ENCODE data around the gene EFHD2.
"Not testable (repeated sequence)": the region's sequence is repeated elsewhere in the genome, so short reads cannot be mapped to it uniquely, and the experiment has no call there.

The EFHD2 gene

GRCh38 chr1:15456313-15456954, 46.7 kb downstream of the EFHD2 start, which contains the start of gene CELA2A:
CELA2A (plus strand) TSS chr1:15456732; CDS start chr1:15456754, 22 bp downstream.
- DNase-seq = no peak

GRCh38 chr1:15457585-15457984, 47.9 kb downstream of the EFHD2 start:
- no peak for DNase-seq

DNA sequence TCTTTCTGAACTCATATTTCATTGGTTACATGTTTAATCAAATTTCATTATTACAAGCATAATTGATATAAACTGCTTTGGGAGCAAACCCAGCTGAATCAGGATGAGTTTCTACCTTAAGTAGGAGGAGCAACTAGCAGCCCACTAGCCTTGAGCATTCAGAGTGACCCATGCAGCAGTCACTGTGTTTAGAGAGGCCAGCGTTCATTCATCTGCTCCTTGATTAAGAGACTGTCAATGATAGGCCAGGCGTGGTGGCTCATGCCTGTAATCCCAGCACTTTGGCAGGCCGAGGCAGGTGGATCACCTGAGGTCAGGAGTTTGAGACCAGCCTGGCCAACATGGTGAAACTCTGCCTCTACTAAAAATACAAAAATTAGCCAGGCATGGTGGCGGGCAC, 48.7 kb downstream of the EFHD2 start:
- not testable (repeated sequence) for DNase-seq

DNA sequence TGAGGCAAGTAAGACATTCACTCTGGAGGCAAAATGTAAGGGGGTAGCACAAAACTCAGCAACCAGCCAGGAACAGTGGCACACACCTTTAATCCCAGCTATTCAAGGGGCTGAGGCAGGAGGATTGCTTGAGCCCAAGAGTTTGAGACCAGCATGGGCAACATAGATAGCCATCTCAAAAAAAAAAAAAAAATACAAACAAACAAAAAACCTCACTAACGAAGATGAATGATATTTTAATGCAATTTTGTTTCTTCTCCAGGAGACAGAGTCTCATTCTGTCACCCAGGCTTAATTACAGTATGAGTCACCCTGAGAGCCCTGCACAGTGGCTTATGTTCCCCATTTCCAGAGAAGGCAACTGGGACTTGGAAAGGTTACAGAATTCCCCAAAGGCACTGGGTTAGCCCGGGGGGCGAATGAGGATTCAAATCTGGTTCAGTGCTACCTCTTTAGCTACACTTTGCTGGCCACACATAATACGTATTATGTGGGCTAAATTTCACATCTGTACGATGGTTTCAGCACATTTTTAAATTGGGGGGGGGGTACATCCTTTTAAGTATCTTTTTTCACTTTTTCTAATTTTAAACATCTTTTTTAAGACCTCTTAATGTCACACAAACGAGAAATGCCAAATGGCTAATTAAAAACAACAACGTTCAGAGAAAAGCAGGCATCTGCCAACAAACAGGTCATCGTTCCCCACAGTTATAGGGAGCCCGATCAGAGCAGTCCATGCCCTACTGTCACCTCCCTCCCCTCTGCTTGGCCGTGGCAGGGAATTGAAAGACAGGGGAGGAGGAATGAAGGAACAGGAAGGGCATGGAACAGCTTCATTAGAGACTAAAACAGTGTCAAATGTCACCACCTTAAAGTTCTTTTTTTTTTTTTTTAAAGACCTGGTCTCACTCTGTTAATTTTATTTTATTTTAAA, 50.4 kb downstream of the EFHD2 start:
- DNase-seq = no peak

DNA sequence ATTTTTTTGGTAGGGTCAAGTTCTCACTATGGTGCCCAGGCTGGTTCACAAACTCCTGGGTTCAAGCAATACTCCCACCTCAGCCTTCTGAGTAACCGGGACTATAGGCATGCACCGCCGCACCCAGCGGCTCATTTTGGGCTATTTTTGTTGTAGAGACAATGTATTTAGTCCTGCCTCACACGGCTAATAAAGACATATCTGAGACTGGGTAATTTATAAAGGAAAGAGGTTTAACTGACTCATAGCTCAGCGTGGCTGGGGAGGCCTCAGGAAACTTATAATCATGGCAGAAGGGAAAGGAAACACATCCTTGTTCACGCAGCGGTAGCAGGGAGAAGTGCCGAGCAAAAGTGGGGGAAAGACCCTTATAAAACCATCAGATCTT, 51.0 kb downstream of the EFHD2 start:
- no peak for DNase-seq

- not testable (repeated sequence) for DNase-seq
These were observed 53.5 kb downstream of the EFHD2 start for GRCh38 chr1:15463064-15463800.

DNA sequence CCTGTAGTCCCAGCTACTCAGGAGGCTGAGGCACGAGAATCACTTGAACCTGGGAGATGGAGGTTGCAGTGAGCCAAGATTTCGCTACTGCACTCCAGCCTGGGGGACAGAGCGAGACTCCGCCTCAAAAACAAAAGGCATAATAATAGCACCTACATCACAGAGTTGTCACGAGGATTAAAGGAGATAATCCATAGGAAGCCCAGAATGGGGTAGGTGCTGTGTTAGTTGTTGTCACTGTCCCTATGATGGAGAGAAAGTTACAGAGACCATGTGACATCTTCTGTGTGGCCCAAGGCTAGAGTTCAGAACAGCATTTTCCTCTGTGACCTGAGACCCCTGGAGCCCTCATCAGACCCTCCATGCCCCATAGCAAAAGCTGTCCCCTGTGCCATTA, 54.2 kb downstream of the EFHD2 start:
- not testable (repeated sequence) for DNase-seq

GRCh38 chr1:15465674-15466073, 56.0 kb downstream of the EFHD2 start:
- DNase-seq = no peak

DNA sequence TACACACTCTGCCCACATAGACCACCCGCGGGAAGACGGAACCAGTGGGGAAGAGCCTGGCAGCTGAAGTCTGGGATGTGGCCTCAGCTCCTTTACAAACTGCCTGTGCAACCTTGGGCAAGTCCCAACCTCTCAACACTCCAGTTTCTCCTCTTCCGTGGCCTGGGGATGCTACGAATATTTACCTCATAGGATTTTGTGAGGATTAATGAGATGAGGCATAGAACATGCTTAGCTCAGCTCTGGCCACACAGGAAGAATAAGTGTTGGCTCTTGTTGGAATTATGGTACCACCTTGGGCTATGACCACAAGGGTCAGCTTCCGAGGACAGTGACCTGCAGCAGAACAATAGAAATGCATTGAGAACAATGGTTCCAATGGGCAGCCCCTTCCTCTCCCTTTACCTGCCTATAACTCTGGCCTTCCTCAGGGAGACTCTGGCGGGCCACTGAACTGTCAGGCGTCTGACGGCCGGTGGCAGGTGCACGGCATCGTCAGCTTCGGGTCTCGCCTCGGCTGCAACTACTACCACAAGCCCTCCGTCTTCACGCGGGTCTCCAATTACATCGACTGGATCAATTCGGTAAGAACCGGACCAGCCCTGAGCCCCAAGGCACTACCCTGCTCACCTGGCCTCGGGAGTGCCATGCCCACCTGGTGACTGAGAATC, 57.4 kb downstream of the EFHD2 start:
- not testable (repeated sequence) for DNase-seq

GRCh38 chr1:15468145-15468544, 58.5 kb downstream of the EFHD2 start:
- DNase-seq = no peak

GRCh38 chr1:15469361-15469760, 59.7 kb downstream of the EFHD2 start:
- no peak for DNase-seq

DNA sequence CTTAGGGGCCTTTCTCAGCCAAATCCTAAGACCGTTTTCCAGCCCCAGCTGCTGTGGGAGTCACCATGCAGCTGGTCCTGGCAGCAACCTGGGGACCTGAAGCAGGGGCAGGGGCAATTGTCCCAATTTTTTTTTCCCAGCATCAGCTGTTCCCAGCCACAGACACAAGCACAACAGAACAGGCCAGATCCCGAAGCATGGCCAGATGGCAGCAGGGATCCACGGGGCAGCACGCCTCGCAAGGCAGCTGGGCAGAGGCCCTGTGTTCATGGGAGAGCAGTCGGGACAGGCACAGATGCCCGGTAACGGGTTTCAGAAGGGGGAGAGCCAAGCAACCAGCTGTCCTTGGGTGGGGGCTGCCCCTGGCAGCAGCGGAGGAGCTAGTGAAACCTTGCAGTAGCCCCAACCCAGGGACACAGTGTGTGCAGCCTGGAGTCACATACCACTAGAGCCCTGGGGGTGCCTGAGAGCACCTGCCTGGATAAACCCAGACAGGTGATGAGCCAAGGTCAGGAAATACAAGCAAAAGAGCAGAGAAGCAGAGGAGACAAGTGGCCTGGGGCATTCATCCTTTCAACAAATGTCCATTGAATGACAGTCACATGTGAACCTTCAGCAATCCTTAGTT, 60.2 kb downstream of the EFHD2 start:
- DNase-seq = not testable (repeated sequence)

DNA sequence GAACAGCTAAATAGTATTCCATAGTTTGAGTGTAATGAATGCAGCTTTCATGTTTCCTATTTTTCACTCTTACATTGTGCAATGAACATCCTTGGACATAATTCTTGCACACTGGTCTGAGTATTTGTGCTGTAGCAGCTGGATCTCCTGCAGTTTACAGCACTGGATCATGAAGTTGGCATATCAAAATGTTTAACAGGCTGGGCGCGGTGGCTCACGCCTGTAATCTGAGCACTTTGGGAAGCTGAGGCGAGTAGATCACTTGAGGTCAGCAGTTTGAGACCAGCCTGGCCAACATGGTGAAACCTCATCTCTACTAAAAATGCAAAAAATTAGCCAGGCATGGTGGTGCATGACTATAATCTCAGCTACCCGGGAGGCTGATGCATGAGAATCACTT, 61.4 kb downstream of the EFHD2 start:
- DNase-seq = not testable (repeated sequence)

GRCh38 chr1:15471723-15472122, 62.0 kb downstream of the EFHD2 start:
- DNase-seq = not testable (repeated sequence)

DNA sequence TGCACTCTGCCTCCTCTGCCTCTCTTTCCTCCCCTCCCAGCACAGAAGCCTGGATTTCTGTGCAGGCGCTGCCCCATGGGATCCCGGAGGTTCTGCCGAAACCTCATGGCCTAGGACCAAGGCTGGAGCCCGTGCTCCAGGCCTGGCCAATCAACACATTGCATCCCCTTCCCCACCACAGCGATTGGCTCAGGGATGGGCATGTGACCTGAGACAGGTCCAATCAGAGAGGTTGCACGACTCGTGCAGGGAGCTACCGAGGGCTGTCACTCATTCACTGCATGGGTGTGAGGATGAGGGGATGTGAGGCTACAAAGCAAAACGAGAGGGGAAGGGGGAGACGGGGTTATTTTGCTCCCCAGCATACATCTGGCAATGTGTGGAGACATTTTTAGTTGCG, 62.9 kb downstream of the EFHD2 start:
- DNase-seq = no peak

DNA sequence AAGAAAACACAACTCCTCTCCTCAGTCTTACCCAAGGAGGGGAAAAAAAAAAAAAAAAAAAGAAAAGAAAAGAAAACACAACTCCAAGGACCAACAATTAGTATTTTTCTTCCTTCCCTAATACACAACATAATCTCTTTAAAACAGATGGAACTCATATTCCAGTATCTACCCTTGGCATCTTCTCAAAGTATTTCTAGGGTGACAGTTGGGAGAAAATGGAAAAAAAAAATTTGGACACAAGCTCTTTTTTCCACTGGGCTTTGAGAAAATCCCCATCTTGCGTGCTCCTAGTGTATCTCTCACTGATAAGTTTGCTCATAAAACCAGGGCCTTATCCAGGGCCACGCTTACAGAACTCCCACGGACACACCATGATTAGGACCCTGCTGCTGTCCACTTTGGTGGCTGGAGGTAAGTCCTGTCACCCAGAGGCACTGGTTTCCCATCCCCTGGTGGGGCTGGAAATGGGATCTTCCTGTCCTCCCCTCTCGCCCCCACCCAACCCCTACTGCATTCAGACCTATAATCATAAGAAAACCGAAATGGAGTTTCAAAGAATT, 66.1 kb downstream of the EFHD2 start, which contains the start of gene CELA2B:
Gene CELA2B, plus strand, starts transcription at position 353 of the 563 bp plus-strand sequence. Its CDS starts 22 bp downstream, at position 375.
- no peak for DNase-seq

- DNase-seq = no peak
These were observed 67.2 kb downstream of the EFHD2 start for GRCh38 chr1:15476927-15477326.

DNA sequence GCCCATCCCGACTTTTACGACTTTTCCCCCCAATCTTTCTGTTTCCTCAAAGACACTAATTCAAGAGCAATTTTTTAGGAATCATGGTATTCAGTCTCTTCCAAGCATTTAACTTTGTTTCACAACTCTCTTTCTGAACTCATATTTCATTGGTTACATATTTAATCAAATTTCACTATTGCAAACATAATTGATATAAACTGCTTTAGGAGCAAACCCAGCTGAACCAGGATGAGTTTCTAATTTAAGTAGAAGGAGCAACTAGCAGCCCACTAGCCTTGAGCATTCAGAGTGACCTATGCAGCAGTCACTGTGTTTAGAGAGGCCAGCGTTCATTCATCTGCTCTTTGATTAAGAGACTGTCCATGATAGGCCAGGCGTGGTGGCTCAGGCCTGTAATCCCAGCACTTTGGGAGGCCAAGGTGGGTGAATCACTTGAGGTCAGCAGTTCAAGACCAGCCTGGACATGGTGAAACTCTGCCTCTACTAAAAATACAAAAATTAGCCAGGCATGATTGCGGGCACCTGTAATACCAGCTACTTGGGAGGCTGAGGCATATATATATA, 68.0 kb downstream of the EFHD2 start:
- DNase-seq = no peak

Measured in NCI-H1092 (cell line).